ENCODE measurements around the gene IL22RA1. TPM values are rescaled to one million over a fixed set of nuclear protein-coding genes. Genes with fewer than 3 reads are reported as not detected.

The IL22RA1 gene
- total and polyA plus RNA-seq, 8 donors: 0.43 to 4.1 (median 1.8) TPM; not detected in 1

DNA sequence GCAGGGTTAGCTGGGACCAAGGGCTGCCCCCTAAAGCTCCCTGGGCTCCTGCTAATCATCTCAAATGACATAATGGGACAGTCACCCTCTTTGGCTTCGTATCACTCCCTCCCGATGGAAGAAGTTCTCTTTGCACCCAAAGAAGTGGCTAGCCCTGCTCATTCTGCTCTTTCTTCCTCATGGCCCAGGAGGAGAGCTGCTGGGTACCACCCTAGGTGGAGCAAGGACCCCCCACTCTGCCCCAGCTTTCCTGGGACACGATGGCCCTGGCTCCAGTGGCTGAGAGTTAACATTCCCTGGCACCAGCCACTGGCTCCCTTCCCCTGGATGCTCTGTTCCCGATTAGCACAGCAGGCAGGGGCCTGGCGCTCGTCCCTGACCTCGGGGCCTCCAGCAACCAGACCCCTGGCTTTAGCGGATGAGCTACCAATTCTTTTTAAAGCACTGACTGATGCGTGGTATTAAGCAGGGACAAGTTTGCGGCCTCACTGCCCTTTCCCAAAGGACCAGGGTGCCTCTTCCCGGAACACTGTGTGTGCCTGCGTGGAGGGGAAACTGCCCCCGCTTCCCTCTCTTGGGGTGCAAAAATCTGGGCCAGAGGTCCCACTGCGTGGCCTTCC is 32.2 kb downstream of the IL22RA1 start:
- peak overlapping the region in 2 of 5 donors; percentile 4 to 26 for H3K27ac ChIP-seq
- H3K4me1 ChIP-seq: peaks cover 0 to 13% (median 9%) of the 10 kb centered on the region in 4 donors
- H3K9me3 ChIP-seq: no peaks in the 10 kb centered on the region
- WGBS, 5 donors: 67 to 80% (median 76%) methylated on average over 14 of the region's 14 CpGs
- no peak overlapping the region for H3K4me3 ChIP-seq
- intact Hi-C loops (cut with DNase I; ENCODE audit: low total_unique reads): no loop called here
- H3K27me3 ChIP-seq: peaks cover 0 to 32% (median 0%) of the 10 kb centered on the region in 3 donors
- DNase-seq: peak in 1 of 2 donors; percentile 31
- TF ChIP-seq, protein P1, sequence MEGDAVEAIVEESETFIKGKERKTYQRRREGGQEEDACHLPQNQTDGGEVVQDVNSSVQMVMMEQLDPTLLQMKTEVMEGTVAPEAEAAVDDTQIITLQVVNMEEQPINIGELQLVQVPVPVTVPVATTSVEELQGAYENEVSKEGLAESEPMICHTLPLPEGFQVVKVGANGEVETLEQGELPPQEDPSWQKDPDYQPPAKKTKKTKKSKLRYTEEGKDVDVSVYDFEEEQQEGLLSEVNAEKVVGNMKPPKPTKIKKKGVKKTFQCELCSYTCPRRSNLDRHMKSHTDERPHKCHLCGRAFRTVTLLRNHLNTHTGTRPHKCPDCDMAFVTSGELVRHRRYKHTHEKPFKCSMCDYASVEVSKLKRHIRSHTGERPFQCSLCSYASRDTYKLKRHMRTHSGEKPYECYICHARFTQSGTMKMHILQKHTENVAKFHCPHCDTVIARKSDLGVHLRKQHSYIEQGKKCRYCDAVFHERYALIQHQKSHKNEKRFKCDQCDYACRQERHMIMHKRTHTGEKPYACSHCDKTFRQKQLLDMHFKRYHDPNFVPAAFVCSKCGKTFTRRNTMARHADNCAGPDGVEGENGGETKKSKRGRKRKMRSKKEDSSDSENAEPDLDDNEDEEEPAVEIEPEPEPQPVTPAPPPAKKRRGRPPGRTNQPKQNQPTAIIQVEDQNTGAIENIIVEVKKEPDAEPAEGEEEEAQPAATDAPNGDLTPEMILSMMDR (IDR thresholded peaks at IDR 0.05): no peak
- TF ChIP-seq EP300 (IDR thresholded peaks at IDR 0.05) (no peak), POLR2AphosphoS5 (IDR thresholded peaks at IDR 0.05) (no peak), POLR2A (IDR thresholded peaks at IDR 0.05) (no peak)
- no peaks in the 10 kb centered on the region for H3K36me3 ChIP-seq

DNA sequence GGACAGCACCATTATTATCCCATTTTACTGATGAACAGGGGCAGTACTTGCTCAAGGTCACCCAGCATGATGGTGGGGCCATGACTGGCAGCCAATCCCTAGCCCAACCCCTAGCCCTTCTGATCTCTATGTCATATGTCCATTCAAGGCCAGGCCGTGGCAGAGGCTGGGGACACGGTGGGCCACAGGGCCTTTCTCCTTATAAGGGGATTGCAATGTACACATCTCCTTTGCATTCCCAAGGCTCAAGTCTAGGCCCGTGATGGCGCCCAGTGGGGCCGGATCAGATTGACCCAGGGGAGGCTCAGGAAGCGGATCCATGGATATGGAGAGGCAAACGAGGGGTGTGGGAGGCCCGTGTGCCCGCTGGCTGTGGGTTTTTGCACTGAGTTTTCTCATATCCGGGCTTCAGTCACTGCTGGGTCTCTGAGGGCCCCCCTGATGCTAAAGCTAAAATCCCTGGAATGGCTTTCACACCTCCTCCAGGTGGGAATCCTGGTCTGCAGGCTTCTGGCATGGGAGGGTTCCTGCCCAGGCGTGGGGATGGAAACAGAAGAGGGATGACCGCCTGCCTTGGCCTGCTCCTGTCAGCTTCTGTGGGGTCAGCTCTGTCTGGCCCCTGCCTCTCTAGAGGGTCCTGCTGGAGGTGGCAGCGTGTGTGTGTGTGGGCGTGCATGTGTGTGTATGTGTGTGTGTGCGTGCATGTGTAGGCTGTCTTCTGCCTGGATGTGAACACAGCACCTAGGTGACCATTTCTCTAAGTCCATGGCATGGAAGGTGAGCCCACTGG is 33.1 kb downstream of the IL22RA1 start:
- Histone ChIP-seq H3K36me3 (no peaks in the 10 kb centered on the region), H3K4me3 (no peak overlapping the region), H3K4me1 (peaks cover 0 to 13% (median 9%) of the 10 kb centered on the region in 4 donors), H3K27ac (no peak overlapping the region), H3K9me3 (no peaks in the 10 kb centered on the region), H3K27me3 (peaks cover 0 to 27% (median 0%) of the 10 kb centered on the region in 3 donors)
- TF ChIP-seq POLR2AphosphoS5 (IDR thresholded peaks at IDR 0.05) (no peak), EP300 (IDR thresholded peaks at IDR 0.05) (no peak), POLR2A (IDR thresholded peaks at IDR 0.05) (no peak)
- TF ChIP-seq, protein P1 (IDR thresholded peaks at IDR 0.05): no peak
- 82 to 90% (median 87%) methylated on average over 10 to 15 of the region's 15 CpGs for WGBS, 5 donors
- intact Hi-C loops (cut with DNase I; ENCODE audit: low total_unique reads): no loop called here
- no peak for DNase-seq

DNA sequence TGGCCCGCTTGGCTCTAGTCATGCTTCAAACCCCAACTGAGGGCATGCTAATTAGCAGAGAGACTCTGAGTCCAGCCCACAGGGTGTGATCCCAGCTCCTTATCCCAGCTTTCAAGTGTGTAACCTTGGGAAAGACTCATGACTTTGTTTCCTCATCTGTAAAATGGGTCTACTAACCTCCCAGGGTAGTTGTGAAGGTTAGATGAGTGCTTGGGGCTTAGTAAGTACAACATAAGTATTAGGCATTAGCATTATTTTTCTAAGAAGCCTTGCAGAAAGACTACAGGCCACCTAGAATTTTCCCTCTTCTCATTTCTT is 33.8 kb downstream of the IL22RA1 start:
- 58 to 94% (median 92%) methylated on average over 1 of the region's 1 CpG for WGBS, 5 donors
- Histone ChIP-seq H3K9me3 (no peaks in the 10 kb centered on the region), H3K4me1 (peaks cover 0 to 13% (median 9%) of the 10 kb centered on the region in 4 donors), H3K4me3 (no peak overlapping the region), H3K36me3 (no peaks in the 10 kb centered on the region), H3K27ac (no peak overlapping the region), H3K27me3 (peaks cover 0 to 19% (median 0%) of the 10 kb centered on the region in 3 donors)
- TF ChIP-seq POLR2A (IDR thresholded peaks at IDR 0.05) (no peak), EP300 (IDR thresholded peaks at IDR 0.05) (no peak), POLR2AphosphoS5 (IDR thresholded peaks at IDR 0.05) (no peak)
- TF ChIP-seq, protein P1 (IDR thresholded peaks at IDR 0.05): no peak
- DNase-seq: no peak
- intact Hi-C loops (cut with DNase I; ENCODE audit: low total_unique reads): no loop called here

DNA sequence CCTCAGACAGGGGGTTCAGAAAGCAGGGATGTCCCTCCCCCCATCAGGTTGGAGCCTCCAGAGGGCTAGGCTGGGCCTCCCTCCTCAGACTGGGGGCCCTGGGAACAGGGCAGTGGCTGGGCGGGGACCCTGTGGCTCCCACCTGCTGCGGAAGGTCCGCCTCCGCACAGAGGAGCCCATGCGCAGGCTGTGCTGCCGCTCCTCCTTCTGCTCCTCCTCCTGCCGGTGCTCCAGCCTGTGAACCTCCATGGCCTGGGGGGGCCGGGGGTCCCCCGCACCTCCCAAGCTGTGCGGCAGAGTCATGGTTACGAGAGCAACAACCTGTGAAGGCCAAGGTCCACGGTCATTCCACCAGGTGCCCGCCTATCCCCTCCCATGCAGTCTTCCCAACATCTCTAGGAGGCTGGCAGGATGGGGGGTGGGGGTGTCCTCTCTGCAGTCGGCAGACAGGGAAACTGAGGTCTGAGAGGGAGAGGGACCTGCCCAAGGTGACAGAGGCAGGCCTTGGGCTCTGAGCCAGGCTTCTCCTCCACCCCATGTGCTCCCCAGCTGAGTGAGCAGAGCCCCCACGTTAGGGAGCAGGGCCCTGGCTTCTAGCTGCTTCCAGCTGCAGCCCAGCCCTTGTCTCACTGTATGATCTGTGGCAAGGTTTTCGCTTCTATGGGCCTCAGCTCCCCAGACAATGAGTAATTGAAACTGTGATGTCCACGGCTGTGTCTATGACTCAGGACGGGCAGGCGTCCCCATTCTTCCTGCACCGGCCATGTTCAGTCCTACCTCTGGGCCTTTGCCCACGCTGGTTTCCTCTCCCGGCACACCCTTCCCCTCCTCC is 34.4 kb downstream of the IL22RA1 start:
- H3K27ac ChIP-seq: no peak overlapping the region
- WGBS, 5 donors: 66 to 81% (median 76%) methylated on average over 12 to 22 of the region's 22 CpGs
- intact Hi-C loops (cut with DNase I; ENCODE audit: low total_unique reads): no loop called here
- H3K4me3 ChIP-seq: no peak overlapping the region
- TF ChIP-seq POLR2AphosphoS5 (IDR thresholded peaks at IDR 0.05): no peak
- H3K36me3 ChIP-seq: no peaks in the 10 kb centered on the region
- H3K9me3 ChIP-seq: no peaks in the 10 kb centered on the region
- H3K4me1 ChIP-seq: peaks cover 0 to 15% (median 9%) of the 10 kb centered on the region in 4 donors
- H3K27me3 ChIP-seq: peaks cover 0 to 15% (median 0%) of the 10 kb centered on the region in 3 donors
- DNase-seq: peak in 1 of 2 donors; percentile 74
